NCI-H2107 treated with DMSO at 0.1 percent for 48 hours (cell line): ENCODE results near the gene USP3.

Source experiments
- DNase-seq: peaks from one replicate; lab custom pipeline; 2025; ENCODE audit not compliant: unreplicated experiment; lab: John Stamatoyannopoulos, UW

The USP3 gene

GRCh38 chr15:63538876-63539275 lies 34.5 kb downstream of the USP3 start:
- DNase-seq: no peak

DNA sequence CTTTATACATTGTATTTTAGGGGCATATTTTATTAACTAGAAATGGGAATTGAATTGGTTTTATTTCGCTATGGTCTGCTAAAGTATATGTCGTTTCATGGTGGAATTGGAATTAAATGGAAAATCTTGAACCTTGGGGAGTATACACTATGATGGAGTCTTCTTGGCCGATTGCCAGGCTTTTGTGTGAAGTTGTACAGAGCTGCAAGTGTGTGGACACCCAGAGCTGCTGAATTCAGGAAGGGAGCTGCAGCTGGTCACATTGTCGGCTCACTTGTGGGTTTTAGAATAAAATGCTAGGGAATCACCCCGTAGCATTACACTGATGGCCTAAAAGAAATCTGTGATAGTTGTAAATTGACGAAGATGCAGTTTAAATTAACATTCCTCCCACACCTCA lies 35.1 kb downstream of the USP3 start:
- no peak for DNase-seq

GRCh38 chr15:63539998-63540397 lies 35.6 kb downstream of the USP3 start:
- DNase-seq: no peak

DNA sequence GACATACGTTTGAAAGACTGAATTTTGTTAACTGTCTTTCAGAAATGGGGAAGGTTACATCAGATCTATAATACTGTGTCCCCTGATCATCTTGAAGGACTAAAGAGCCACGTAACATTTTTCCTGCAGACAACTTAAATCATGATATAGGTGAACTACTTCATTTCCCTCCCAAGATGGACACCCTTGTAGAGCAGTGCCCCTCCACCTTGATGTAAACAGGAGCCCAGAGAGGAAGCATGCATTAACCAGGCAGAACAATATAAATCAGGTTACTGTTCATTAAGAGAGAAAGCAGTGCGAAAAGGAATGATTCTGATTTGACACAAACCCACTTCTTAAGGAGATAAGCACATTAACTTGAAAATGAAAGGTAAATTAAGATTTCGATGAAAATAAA lies 36.1 kb downstream of the USP3 start:
- no peak for DNase-seq

- no peak for DNase-seq
These were observed 40.0 kb downstream of the USP3 start for GRCh38 chr15:63544258-63545026.

GRCh38 chr15:63545520-63545919 lies 41.1 kb downstream of the USP3 start:
- DNase-seq: no peak

DNA sequence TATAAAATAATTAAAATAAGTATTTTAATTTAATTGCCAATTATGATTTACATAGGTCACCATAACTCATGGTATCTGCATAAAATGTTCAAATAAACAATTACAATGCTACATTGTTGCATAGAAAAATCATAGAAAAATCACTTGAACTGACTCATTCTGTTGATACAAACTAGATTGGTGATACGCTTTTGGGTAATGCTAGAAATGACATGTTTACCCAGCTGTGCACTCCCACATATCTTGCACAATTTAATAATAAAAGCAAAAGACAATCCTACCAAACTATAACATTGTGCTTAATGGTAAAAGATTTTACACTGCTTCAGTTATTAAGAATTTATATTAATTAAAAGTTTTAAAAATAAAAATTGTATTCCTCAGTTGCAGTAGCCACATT lies 47.0 kb downstream of the USP3 start:
- DNase-seq: no peak

DNA sequence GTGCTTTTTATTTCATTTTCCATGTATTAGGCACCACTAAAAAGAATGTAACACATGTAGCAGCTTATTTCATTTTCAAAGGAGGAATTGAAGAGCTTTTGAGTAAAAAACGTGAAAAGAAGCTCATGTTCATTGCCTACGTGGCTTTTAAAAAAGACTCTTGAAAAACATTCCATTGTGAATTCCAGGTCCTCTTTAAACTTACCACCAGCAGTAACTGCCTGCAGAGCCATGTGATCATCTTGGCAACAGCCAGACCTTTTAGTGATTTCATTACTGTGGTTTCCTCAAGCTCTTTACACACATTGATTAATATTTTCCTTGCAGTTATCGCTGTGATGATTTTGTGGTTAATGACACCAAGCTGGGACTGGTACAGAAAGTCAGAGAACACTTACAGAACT lies 49.0 kb downstream of the USP3 start:
- peak; percentile 18 for DNase-seq

- DNase-seq: no peak
These were observed 50.0 kb downstream of the USP3 start for GRCh38 chr15:63554337-63554927.

DNA sequence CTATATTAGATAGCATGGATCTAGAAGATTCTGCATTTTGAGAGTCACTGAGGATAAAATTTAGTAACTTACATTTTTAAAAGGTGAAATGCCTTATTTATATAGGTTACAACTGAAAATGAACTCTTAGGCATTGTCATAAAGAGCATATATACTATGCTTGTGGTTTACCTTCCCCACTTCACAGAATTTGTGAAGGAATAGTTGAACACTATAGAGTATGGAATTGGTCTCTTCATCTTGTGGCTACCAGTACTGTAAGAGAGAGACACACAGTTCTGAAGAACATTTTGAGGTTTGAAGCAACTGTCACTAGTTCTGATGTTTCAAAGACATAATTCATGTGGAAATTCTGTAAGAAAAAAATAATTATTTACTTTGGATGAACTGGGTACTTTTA lies 51.1 kb downstream of the USP3 start:
- no peak for DNase-seq

DNA sequence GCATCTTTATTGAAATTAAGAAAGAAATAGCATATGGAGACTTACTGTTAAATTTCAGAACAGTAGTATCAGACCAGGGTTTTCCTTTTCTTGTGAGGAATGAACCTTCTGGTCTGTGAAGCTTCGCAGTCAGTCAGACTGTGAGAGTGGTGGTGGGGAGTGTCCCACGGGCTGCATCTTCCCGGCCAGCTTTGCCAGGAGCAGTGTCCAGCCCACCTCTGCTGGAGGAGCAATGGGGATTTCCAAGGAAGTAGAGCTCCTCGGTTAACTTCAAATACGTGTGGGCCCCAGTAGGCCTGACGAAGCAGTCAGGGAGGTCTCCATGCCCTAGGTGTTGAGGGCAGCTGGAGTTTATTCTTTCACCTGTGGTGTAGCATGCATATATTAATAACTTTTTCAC lies 51.9 kb downstream of the USP3 start:
- DNase-seq: no peak

GRCh38 chr15:63556736-63557135 lies 52.3 kb downstream of the USP3 start:
- DNase-seq: no peak

- no peak for DNase-seq
These were observed 55.4 kb downstream of the USP3 start for GRCh38 chr15:63559753-63560152.

GRCh38 chr15:63560741-63561448 lies 56.5 kb downstream of the USP3 start:
- no peak for DNase-seq

- DNase-seq: no peak
These were observed 59.7 kb downstream of the USP3 start for GRCh38 chr15:63564093-63564492.

- DNase-seq: no peak
These were observed 61.3 kb downstream of the USP3 start for GRCh38 chr15:63565536-63566186.

GRCh38 chr15:63572749-63573464 lies 68.5 kb downstream of the USP3 start:
- peak; percentile 34 for DNase-seq

- DNase-seq: no peak
These were observed 69.1 kb downstream of the USP3 start for GRCh38 chr15:63573533-63573932.

GRCh38 chr15:63575312-63575711 lies 70.9 kb downstream of the USP3 start:
- DNase-seq: no peak

DNA sequence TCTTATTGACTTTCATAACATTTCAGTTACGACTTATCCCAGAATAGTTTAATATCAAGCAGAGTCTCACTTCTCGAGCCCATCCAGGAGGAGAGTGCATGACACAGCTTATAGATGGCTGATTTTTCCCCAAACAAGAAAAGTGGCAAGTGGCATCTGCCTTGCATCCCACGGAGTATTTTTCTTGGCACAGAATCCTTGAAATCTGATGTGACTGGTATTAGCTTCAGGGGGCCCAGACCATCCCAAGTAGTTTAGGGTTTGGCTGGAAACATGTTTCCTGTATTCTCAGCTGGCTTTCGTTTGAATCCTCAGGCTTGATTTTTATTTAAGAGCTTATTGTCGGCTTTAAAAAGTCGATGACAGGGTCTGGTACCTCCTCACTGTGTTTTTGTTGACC lies 72.0 kb downstream of the USP3 start:
- no peak for DNase-seq

GRCh38 chr15:63582179-63582578 lies 77.8 kb downstream of the USP3 start:
- no peak for DNase-seq
